LNCaP clone FGC (cell line): ENCODE data around the gene CRY1.

Experiments used
- DNase-seq: peaks from one replicate; pipeline ENCODE4 v3.0.0-alpha.2; 2011; ENCODE audit warnings: low read depth
- H3K4me3 ChIP-seq: 2 replicates; pipeline ENCODE4 v1.5.1; 2011; ENCODE audit warnings: mild to moderate bottlenecking, low read depth, low read length, control low read depth
- TF ChIP-seq, protein P1 (sequence below): IDR thresholded peaks from 2 replicates; pipeline ENCODE4 v1.5.1; 2012; ENCODE audit warnings: mild to moderate bottlenecking; ENCODE audit not compliant: control insufficient read depth, insufficient read depth; ENCODE audit errors: extremely low read depth

The CRY1 gene

DNA sequence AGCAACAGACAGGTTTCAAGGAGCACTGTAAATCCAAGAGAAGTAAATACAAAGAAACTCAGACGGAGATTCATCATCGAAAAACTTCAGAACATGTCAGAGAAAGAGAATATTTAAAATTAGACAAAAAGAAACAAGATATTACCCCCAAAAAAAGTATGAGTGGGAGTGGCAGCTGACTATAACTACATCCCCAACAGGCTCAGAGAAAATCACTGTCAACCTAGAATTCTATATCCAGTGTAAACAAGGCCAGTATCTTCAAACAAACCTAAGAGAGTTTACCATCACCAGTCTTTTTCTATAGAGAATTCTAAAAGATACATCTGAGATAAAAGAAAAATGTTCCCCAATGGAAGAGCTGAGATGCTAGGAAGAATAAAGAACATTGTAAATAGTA is 39.6 kb downstream of the CRY1 start:
- TF ChIP-seq, protein P1, sequence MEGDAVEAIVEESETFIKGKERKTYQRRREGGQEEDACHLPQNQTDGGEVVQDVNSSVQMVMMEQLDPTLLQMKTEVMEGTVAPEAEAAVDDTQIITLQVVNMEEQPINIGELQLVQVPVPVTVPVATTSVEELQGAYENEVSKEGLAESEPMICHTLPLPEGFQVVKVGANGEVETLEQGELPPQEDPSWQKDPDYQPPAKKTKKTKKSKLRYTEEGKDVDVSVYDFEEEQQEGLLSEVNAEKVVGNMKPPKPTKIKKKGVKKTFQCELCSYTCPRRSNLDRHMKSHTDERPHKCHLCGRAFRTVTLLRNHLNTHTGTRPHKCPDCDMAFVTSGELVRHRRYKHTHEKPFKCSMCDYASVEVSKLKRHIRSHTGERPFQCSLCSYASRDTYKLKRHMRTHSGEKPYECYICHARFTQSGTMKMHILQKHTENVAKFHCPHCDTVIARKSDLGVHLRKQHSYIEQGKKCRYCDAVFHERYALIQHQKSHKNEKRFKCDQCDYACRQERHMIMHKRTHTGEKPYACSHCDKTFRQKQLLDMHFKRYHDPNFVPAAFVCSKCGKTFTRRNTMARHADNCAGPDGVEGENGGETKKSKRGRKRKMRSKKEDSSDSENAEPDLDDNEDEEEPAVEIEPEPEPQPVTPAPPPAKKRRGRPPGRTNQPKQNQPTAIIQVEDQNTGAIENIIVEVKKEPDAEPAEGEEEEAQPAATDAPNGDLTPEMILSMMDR = no peak
- no peak overlapping the region for H3K4me3 ChIP-seq
- no peak for DNase-seq

DNA sequence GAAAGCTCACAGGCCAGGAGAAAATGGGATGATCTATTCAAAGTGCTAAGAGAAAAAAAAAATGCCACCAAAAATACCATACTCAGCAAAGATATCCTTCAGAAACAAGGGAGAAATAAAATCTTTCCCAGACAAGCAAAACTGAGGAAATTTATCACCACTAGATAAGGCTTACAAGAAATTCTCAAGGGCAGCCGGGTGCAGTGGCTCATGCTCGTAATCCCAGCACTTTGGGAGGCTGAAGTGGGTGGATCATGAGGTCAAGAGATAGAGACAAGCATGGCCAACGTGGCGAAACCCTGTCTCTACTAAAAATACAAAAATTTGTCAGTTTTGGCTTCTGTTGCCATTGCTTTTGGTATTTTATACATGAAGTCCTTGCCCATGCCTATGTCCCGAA is 48.2 kb downstream of the CRY1 start:
- TF ChIP-seq, protein P1 = no peak
- DNase-seq = no peak
- H3K4me3 ChIP-seq = no peak overlapping the region

DNA sequence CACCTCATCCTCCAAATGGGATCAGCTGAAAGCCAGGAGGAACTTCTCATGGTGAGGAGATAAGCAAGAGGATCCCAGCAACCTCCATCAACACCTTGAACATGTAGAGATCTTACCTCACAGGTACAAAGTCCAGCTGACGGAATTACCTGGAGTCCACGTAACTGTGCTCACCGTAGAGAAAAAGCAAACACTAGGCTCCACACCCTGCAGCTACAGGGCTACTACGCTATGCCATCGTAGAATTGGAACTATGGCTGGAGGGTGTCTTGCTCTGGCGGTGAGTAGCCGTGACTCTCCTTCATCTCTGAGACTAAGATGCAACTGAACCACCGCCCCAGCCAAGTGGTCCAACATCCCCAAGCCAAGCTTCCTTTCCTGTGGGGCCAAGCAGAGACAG is 50.5 kb downstream of the CRY1 start:
- no peak for DNase-seq
- no peak overlapping the region for H3K4me3 ChIP-seq
- TF ChIP-seq, protein P1 = no peak

DNA sequence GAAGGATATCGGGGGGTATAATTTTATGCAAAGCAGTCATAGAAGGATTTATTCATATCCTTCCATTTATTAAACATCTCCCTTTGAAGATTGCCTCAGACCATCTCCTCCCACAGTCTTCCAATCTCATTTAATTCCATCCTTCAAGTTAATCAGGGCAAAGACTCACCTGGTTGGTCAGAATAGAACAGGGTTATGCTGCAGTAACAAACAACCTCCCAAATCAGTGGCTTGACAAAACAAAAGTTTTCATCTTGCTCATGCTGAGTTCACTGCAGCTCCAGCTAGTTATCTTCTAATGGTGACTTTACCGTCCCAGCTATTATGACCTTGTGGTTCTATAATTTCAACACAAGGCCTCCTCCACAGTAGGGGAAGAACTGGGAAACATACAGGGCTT is 57.6 kb downstream of the CRY1 start:
- TF ChIP-seq, protein P1 = no peak
- DNase-seq = no peak
- no peak overlapping the region for H3K4me3 ChIP-seq

DNA sequence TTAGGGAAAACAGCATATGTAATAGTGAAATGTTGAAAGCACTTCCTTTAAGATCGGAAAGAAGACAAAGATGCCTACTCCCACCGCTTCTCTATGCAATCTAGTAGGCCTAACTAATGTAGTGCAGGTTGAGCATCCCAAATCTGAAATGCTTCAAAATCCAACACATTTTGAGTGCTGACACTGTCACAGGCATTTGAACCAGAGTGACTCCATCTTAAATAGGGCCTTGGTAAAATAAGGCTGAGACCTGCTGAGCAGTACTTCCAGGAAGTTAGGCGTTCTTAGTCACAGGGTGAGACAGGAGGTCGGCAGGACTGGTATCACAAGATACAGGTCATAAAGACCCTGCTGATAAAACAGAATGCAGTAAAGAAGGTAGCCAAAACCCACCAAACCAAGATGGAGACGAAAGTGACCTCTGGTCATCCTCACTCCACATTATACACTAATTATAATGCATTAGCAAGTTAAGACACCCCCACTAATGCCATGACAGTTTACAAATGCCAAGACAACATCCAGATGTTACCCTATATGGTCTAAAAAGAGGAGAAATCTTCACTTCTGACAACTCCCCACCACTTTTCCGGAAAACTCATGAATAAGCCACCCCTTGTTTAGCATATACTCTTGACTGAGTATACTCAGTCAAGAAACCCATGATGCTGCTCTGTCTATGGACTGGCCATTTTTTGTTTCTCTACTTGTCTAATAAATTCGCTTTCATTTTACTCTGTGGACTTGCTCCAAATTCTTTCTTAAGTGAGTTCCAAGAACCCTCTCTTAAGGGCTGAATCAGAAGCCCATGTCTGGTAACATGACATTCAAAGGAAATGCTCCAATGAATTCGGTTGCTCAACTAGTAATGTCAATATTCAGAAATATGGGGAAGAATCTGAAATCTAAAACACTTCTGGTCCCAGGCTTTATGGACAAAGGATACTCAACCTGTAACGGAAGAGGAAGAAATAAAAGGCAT is 59.3 kb downstream of the CRY1 start:
- no peak for DNase-seq
- TF ChIP-seq, protein P1 = no peak
- no peak overlapping the region for H3K4me3 ChIP-seq

DNA sequence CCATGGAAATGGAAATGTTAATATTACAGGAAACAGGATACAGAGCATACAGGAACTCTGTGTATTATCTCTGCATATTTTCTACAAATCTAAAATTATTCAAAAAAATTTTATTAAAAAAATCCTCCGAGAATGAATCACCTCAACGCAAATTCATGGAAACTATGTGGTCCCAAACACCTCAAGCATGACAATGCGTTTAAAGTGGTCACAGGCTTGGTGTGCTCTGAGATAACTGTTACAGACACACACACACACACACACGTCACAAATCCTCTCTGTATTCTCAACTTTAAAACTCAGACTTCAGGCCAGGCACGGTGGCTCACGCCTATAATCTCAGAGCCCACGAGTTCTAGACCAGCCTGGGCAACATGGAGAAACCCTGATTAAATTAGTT is 61.1 kb downstream of the CRY1 start:
- H3K4me3 ChIP-seq = no peak overlapping the region
- TF ChIP-seq, protein P1 = no peak
- DNase-seq = no peak
